ACC112 (cell line): ENCODE results near the gene POLD2.

Source experiments
- H2AFZ ChIP-seq: fragments of 200-600 bp; sonication (generic); one replicate; pipeline ENCODE4 v1.6.0; 2017; ENCODE audit warnings: antibody characterized with exemption, low read length; ENCODE audit not compliant: unreplicated experiment
- H3K27ac ChIP-seq: fragments of 200-600 bp; sonication (generic); 2 replicates; pipeline ENCODE4 v1.5.1; 2014; ENCODE audit warnings: low read depth, mild to moderate bottlenecking, antibody characterized with exemption, low read length, moderate library complexity
- H3K27me3 ChIP-seq: fragments of 200-600 bp; sonication (generic); 2 replicates; pipeline ENCODE4 v1.6.1; 2014; ENCODE audit warnings: mild to moderate bottlenecking, antibody characterized with exemption, low read length, moderate library complexity, mixed read lengths; ENCODE audit not compliant: insufficient read depth
- H3K36me3 ChIP-seq: fragments of 200-600 bp; sonication (generic); 2 replicates; pipeline ENCODE4 v1.6.1; 2016; ENCODE audit warnings: mild to moderate bottlenecking, antibody characterized with exemption, low read length, moderate library complexity, mixed read lengths; ENCODE audit not compliant: insufficient read depth
- H3K4me1 ChIP-seq: fragments of 200-600 bp; sonication (generic); one replicate; pipeline ENCODE4 v1.6.1; 2016; ENCODE audit warnings: low read length, mixed read lengths; ENCODE audit not compliant: insufficient read depth, unreplicated experiment, control insufficient read depth
- H3K4me3 ChIP-seq: fragments of 200-600 bp; sonication (generic); 2 replicates; pipeline ENCODE4 v1.5.1; 2014; ENCODE audit warnings: mild to moderate bottlenecking, low read depth, low read length
- H3K79me2 ChIP-seq: fragments of 200-600 bp; sonication (generic); one replicate; pipeline ENCODE4 v1.6.0; 2016; ENCODE audit warnings: low read length; ENCODE audit not compliant: control insufficient read depth, unreplicated experiment, insufficient read depth

Gene POLD2

DNA sequence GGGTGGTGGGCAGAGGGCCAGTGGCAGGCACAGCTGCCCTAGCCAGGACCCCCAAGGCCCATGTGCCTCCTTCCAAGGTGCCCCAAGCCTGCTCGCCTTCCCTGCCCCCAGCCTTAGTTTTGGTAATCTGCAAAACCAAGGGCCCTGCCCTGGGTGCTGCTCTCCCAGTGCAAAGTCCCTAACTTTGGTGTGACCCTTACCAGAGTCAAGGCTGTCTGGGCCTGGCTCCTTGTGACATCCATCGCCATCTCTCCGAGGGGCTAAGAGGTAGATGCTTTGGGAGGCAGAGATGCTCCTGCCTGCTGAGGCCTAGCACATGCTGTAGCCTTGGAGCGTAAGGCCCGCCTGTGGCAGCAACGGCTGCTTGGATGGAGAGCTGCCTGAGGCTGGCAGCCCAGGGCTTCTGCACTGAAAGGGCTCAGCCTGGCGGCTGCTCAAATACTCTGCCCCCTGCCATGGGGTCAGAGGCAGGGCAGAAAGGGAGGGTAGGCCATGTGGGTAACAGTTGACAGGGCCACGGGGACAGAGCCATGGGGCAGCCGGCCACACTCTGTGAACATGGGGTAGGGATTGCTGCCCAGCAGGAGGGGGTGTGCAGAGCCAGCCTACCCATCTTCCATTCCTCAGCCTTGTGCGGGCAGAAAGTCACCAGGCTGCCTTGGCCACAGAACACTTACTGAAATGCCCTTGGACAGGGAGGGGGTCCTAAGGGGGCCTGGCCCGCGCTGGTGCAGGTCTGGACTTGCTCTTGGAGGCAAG lies 35.7 kb upstream of the POLD2 start:
- Histone ChIP-seq H3K27ac (no peak overlapping the region), H3K36me3 (no peaks in the 10 kb centered on the region), H3K4me3 (no peak overlapping the region), H3K79me2 (no peaks in the 10 kb centered on the region), H2AFZ (no peak overlapping the region), H3K27me3 (no peaks in the 10 kb centered on the region), H3K4me1 (no peaks in the 10 kb centered on the region)

DNA sequence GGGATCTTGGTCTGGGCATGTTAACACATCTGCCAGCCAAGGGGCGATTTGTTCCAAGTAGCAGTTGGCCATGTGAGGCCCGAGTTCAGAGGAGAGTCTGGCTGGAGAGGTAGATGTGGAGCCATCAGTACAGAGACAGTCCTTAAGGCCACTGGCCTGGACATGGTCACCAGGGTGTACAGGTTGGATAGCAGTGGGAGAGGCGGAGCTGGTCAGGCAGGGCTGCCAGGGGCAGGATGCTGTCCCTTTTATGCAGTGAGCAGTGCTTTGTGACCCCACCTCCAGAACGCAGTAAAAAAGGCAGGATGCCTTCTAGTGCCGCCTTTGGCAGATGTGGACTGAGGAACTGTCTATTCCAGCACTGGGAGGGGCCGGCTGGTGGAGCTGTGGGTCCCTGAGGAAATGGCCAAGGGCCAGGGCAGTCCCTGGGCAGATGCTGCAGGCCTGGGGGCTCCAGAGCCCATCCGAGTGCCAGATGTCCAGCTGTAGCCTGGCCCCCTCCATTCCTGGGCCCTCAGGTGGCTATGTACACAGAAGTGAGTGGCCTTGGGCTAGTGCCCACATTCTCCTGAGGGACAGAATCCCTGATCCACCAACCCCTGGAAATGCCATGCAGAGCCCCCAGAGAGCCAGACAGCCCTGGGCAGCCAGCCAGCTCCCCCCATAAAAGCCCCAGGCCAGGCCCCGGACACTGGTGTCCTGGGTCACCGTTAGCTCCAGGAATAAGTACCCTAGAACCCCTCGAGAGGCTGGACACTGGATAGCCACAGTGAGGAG lies 34.9 kb upstream of the POLD2 start:
- H3K4me3 ChIP-seq = no peak overlapping the region
- no peak overlapping the region for H2AFZ ChIP-seq
- H3K36me3 ChIP-seq = no peaks in the 10 kb centered on the region
- no peaks in the 10 kb centered on the region for H3K27me3 ChIP-seq
- no peak overlapping the region for H3K27ac ChIP-seq
- no peaks in the 10 kb centered on the region for H3K4me1 ChIP-seq
- no peaks in the 10 kb centered on the region for H3K79me2 ChIP-seq

DNA sequence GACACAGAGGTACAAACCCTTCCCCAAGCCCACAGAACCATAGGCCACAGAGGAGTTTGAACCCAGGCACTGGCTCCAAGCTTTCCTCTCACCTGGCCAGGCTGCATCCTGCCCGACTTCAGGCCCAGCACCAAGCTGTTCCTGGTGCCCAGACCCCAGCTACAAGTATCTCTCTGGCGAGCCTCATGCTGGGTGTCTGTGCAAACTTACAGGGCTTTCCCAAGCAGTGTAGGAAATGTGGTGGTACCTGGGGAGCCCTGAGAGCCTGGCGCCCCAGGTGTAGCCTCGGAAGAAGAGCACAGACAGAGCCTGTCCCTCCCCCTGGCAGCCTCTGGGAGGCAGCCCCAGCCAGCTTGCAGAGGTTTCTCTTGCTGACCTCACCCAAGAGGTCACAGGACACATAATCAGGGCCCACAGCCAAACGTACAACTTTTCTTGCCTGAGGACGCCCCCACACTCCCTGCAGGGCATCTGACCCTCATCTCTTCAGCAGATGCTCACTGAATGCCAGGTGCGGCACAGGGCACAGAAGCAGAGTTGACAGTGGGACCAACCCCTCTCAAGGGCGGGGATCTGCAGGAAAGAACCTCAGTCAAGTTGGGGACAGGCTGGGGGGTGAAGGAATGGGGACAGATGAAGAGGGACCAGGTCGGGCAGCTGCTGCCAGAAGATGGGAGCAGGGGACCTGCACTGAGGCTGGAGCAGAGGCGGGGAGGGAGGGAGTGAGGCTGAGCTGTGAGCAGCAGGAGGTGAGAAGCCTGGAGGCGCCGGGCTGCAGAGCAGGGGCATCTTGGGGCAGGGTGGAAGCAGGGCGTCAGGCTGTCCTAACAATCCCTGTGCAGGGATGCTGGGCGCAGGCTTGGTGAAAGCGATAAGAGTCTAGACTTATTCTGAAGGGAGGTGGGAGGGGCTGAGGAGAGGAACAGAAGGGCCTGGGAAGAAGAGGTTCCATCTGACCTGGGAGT lies 34.0 kb upstream of the POLD2 start:
- no peak overlapping the region for H3K27ac ChIP-seq
- no peak overlapping the region for H3K4me3 ChIP-seq
- no peaks in the 10 kb centered on the region for H3K79me2 ChIP-seq
- no peaks in the 10 kb centered on the region for H3K27me3 ChIP-seq
- H3K36me3 ChIP-seq = no peaks in the 10 kb centered on the region
- no peak overlapping the region for H2AFZ ChIP-seq
- no peaks in the 10 kb centered on the region for H3K4me1 ChIP-seq

DNA sequence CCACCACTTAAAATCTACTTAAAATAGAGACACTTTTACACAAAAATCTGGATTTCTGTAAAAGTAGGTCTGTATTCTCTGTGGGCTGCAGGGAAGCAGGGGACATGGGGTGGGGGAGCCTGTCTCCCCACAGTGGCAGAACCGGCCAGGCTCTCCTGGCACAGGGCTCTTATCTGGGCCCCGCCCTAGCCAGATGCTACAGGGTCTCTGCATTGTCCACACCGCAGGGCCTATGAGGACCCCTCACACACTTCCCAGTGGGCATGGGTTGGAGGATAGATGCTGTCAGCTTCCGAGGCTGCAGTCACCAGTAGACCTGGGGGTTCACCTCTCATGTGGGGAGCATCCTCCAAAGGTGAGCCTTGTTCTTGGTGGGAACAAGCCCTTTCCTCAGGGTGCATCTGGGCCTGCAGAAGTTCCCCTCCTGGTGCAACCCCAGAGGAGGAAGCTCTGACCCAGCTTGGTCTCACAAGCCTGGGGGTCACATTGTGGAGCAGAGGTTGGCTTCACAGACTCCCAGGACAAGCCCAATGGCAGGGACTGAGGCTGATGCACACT lies 33.2 kb upstream of the POLD2 start:
- Histone ChIP-seq H3K79me2 (no peaks in the 10 kb centered on the region), H3K36me3 (no peaks in the 10 kb centered on the region), H3K27ac (no peak overlapping the region), H2AFZ (no peak overlapping the region), H3K27me3 (no peaks in the 10 kb centered on the region), H3K4me1 (no peaks in the 10 kb centered on the region), H3K4me3 (no peak overlapping the region)

DNA sequence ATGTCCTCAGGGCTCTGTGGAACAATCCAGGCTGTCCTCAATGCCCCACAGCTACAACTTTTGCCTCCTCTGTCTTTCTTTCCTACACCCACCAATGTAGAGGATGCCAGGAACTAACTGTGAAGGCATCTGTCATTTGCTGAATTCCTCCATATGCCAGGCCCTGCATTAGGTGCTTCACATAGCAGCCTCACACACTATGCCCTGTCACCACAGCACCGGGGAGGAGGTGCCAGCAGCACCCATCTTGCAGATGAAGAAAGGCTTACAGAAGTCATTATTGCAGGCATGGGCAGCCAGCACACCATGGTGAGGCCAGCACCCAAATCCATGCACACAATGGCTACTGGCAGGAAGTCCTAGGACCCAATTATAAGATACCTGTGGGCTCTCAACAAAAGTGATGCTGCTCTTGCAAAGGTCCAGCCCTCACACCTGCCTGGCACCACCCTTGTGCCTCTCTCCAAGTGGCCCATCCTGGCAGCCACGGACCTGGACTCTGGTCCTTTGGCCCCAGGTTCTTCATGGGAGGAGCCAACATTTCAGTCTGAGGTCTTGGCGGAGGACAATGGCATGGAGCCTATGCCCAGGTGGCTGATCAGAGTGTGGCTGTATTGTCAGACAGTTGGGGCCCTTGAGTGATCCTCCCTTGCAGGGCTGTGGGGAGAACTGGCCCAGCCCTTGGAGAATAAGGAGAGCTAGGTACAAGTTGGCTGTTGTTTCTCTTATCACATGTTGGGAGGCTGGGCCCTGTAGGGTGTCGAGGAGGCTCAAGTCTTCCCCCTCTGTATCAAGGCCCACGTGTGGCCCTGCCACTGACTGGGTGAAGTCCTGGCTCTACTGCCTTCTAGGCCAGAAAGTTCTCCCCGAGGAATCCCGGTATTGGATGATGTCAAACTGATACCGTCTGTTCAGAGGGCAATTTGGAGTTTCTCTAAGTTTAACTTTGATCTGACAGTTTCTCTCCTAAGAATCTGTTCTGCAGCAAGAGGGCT lies 32.1 kb upstream of the POLD2 start:
- Histone ChIP-seq H3K27ac (no peak overlapping the region), H2AFZ (no peak overlapping the region), H3K27me3 (no peaks in the 10 kb centered on the region), H3K36me3 (no peaks in the 10 kb centered on the region), H3K79me2 (no peaks in the 10 kb centered on the region), H3K4me1 (no peaks in the 10 kb centered on the region), H3K4me3 (no peak overlapping the region)

GRCh38 chr7:44154703-44155102 lies 31.4 kb upstream of the POLD2 start:
- Histone ChIP-seq H2AFZ (no peak overlapping the region), H3K27me3 (no peaks in the 10 kb centered on the region), H3K4me3 (no peak overlapping the region), H3K27ac (no peak overlapping the region), H3K4me1 (no peaks in the 10 kb centered on the region), H3K36me3 (no peaks in the 10 kb centered on the region), H3K79me2 (no peaks in the 10 kb centered on the region)

GRCh38 chr7:44153948-44154335 lies 30.6 kb upstream of the POLD2 start:
- no peaks in the 10 kb centered on the region for H3K36me3 ChIP-seq
- no peaks in the 10 kb centered on the region for H3K79me2 ChIP-seq
- no peaks in the 10 kb centered on the region for H3K27me3 ChIP-seq
- H3K4me1 ChIP-seq = no peaks in the 10 kb centered on the region
- H3K27ac ChIP-seq = no peak overlapping the region
- no peak overlapping the region for H2AFZ ChIP-seq
- H3K4me3 ChIP-seq = no peak overlapping the region

- Histone ChIP-seq H2AFZ (no peak overlapping the region), H3K27ac (no peak overlapping the region), H3K4me1 (no peaks in the 10 kb centered on the region)
Measured at GRCh38 chr7:44152971-44153947, 29.9 kb upstream of the POLD2 start.

DNA sequence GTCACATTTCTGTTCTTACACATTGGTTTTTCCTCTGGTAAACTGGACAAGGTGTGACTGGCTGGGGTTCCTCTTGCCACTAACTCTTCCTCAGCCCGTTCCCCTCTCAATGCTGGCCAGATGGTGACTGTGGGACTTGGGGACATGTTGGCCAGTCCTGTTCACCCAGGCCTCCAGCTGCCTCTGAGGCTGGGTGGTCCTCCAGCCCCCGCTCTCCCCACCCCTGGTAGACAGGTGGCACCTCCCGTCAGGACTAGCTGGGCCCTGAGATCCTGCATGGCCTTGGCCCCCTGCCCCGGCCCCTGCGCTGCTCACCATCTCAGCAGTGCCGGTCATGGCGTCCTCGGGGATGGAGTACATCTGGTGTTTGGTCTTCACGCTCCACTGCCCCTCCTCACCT lies 28.6 kb upstream of the POLD2 start:
- Histone ChIP-seq H3K27me3 (no peaks in the 10 kb centered on the region), H3K27ac (no peak overlapping the region), H2AFZ (no peak overlapping the region), H3K4me3 (no peak overlapping the region), H3K36me3 (no peaks in the 10 kb centered on the region), H3K79me2 (no peaks in the 10 kb centered on the region), H3K4me1 (no peaks in the 10 kb centered on the region)

More at GRCh38 chr7:44152971-44153947, 29.9 kb upstream of the POLD2 start:
- no peaks in the 10 kb centered on the region for H3K36me3 ChIP-seq
- H3K4me3 ChIP-seq = no peak overlapping the region
- no peaks in the 10 kb centered on the region for H3K79me2 ChIP-seq
- no peaks in the 10 kb centered on the region for H3K27me3 ChIP-seq
